ENCODE results near the gene MN1. TPM values are rescaled to one million over a fixed set of nuclear protein-coding genes. Genes with fewer than 3 reads are reported as not detected.

The MN1 gene
- total and polyA plus RNA-seq, 7 donors = 4.3 to 39.3 (median 17.6) TPM

DNA sequence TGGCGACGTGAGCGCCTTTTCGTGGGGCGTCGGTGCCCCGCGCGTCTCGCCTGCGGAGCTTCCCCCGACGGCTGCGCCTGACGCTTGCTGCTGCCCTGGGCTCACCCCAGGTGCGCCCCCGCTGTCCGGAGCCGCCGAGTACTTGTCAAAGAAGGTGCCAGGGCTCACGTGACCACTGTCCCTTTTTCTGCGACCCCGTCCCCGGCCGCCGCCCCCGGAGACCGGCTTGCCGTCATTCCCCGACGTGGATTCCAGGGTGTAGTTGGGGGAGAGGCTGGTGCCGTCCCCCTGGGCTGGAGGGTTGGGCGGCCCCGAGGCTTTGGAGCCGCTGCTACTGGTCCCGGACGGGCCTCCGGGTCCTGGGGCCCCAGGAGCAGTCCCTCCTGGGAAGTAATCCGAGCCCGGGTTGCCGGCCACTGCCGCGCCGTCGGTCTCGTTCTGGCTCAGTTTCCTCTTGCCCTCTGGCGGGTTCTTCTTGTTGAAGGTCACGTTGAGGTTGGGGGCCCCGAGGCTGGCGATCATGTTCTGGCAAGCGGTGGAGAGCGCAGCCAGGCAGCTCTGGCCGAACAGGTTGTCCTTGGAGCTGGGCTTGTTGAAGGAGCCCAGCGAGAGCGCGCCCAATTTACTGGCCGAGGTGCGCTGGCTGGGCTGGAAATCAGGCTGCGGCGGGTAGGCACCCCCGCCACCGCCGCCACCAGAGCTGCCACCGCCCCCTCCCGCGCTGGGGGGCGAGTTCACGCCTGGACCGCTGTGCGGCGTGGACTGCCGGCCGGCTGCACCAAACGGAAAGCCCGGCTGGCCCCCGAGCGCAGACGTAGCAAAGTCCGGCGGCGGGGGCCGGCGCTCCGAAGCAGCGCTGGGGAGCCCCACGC is 3.8 kb downstream of the MN1 start:
- Histone ChIP-seq H3K27ac (peak overlapping the region; percentile 94), H3K36me3 (ENCODE audit: insufficient read depth in 1 of 2, low read depth in 1 of 2) (no peaks in the 10 kb centered on the region), H3K9me3 (no peaks in the 10 kb centered on the region), H3K4me3 (peak overlapping the region; percentile 95), H3K27me3 (ENCODE audit: insufficient read depth in 3 of 3, low read length in 2 of 3) (no peaks in the 10 kb centered on the region), H3K4me1 (peaks cover 50% of the 10 kb centered on the region)
- intact Hi-C loops (cut with DNase I) = loop anchor here (5.0 kb wide), 2 partner anchors 80 to 160 kb away; no protein-coding TSS in a partner anchor
- DNase-seq (peak; percentile 48 to 81), ATAC-seq (peak; percentile 9 to 40 (median 36))
- TF ChIP-seq, protein P1, sequence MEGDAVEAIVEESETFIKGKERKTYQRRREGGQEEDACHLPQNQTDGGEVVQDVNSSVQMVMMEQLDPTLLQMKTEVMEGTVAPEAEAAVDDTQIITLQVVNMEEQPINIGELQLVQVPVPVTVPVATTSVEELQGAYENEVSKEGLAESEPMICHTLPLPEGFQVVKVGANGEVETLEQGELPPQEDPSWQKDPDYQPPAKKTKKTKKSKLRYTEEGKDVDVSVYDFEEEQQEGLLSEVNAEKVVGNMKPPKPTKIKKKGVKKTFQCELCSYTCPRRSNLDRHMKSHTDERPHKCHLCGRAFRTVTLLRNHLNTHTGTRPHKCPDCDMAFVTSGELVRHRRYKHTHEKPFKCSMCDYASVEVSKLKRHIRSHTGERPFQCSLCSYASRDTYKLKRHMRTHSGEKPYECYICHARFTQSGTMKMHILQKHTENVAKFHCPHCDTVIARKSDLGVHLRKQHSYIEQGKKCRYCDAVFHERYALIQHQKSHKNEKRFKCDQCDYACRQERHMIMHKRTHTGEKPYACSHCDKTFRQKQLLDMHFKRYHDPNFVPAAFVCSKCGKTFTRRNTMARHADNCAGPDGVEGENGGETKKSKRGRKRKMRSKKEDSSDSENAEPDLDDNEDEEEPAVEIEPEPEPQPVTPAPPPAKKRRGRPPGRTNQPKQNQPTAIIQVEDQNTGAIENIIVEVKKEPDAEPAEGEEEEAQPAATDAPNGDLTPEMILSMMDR (IDR thresholded peaks at IDR 0.05) = no peak
- WGBS, 3 donors = 37 to 59% (median 38%) methylated on average over 66 to 86 of the region's 86 CpGs

GRCh38 chr22:27796829-27797519 is 4.6 kb downstream of the MN1 start:
- Histone ChIP-seq H3K27me3 (ENCODE audit: insufficient read depth in 3 of 3, low read length in 2 of 3) (no peaks in the 10 kb centered on the region), H3K36me3 (ENCODE audit: insufficient read depth in 1 of 2, low read depth in 1 of 2) (no peaks in the 10 kb centered on the region), H3K4me3 (peak overlapping the region; percentile 95), H3K4me1 (peaks cover 49% of the 10 kb centered on the region), H3K9me3 (no peaks in the 10 kb centered on the region), H3K27ac (peak overlapping the region; percentile 94)
- ATAC-seq = peak in 2 of 4 donors; percentile 25 to 26
- peak in 1 of 2 donors; percentile 73 for DNase-seq
- WGBS, 3 donors = 57 to 83% (median 61%) methylated on average over 47 to 55 of the region's 55 CpGs
- intact Hi-C loops (cut with DNase I) = loop anchor here (5.0 kb wide), 2 partner anchors 80 to 160 kb away; no protein-coding TSS in a partner anchor
- TF ChIP-seq, protein P1 (IDR thresholded peaks at IDR 0.05) = no peak

DNA sequence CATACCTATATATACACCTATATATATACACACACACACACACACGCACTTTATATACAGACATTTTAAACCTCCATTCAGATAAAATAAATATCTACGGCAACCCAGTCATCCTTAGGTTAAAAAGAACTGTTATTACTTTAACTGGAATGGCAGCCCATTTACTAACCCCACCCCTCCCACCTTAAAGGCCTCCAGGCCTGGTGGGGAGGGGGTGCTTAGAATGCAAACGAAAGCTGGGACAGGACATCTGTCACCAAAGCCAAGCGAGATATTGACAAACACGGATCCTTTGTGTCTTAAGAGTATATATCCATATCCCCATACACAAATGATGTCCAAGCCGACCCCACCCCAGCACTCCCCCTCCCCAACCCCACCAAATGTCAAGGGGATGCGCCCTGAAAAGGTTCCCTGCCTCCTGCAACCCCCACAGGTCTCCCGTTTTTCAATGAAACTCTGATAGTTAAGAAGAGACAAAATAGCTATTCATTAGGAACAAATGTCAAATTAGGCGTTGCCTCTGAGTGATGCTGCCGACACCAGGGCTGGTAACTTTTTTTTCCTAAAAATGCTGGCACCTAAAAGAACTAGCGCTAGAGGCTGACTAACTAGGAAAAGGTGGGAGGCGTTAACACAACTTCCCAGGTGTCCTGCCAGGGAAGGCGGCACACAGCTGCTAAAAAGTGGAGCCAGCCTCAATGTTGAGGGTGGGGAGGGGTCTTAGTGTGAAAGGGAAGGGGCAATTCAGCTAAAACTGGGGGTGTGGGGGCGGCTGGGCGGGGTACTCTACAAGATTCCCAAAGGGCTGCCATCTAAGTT is 5.6 kb downstream of the MN1 start:
- Histone ChIP-seq H3K4me3 (peak overlapping the region; percentile 95), H3K27ac (peak overlapping the region; percentile 94), H3K36me3 (ENCODE audit: insufficient read depth in 1 of 2, low read depth in 1 of 2) (no peaks in the 10 kb centered on the region), H3K4me1 (peaks cover 59% of the 10 kb centered on the region), H3K9me3 (no peaks in the 10 kb centered on the region), H3K27me3 (ENCODE audit: insufficient read depth in 3 of 3, low read length in 2 of 3) (no peaks in the 10 kb centered on the region)
- TF ChIP-seq, protein P1 (IDR thresholded peaks at IDR 0.05) = no peak
- intact Hi-C loops (cut with DNase I) = loop anchor here (5.0 kb wide), 2 partner anchors 79 to 159 kb away; no protein-coding TSS in a partner anchor
- DNase-seq (no peak), ATAC-seq (no peak)
- WGBS, 3 donors = 36 to 58% (median 41%) methylated on average over 15 of the region's 15 CpGs

- Histone ChIP-seq H3K27me3 (ENCODE audit: insufficient read depth in 3 of 3, low read length in 2 of 3) (no peaks in the 10 kb centered on the region), H3K9me3 (no peaks in the 10 kb centered on the region), H3K4me1 (peaks cover 68% of the 10 kb centered on the region), H3K27ac (peak overlapping the region; percentile 94), H3K4me3 (peak overlapping the region; percentile 95), H3K36me3 (ENCODE audit: insufficient read depth in 1 of 2, low read depth in 1 of 2) (no peaks in the 10 kb centered on the region)
- WGBS, 3 donors = 57 to 90% (median 62%) methylated on average over 14 of the region's 14 CpGs
- DNase-seq (no peak), ATAC-seq (no peak)
- TF ChIP-seq, protein P1 (IDR thresholded peaks at IDR 0.05) = no peak
- intact Hi-C loops (cut with DNase I) = loop anchor here (5.0 kb wide), 2 partner anchors 78 to 158 kb away; no protein-coding TSS in a partner anchor
These were observed 6.5 kb downstream of the MN1 start for GRCh38 chr22:27795053-27795452.
